NCI-H460 (cell line): ENCODE data around the gene CEP128. TPM values are rescaled to one million over a fixed set of nuclear protein-coding genes. Genes with fewer than 3 reads are reported as not detected.

ENCODE experiments used
- DNase-seq: peaks from one replicate; pipeline ENCODE4 v3.0.0-alpha.2; 2016; ENCODE audit warnings: low read depth; ENCODE audit errors: extremely low read depth
- total RNA-seq: library from RNA; depleted of rRNA; stranded (reverse); fragments of >200 nt; shearing (Covaris generic); gene quantifications from 2 replicates; pipeline ENCODE4 v1.2.3, GENCODE V29; 2014

Gene CEP128
- total RNA-seq, 1 experiment from 2014 or later, result 4.4 TPM

GRCh38 chr14:80695869-80696268, 245.7 kb downstream of the CEP128 start:
- DNase-seq, result no peak

- no peak for DNase-seq
Observed at GRCh38 chr14:80692903-80693302, 248.6 kb downstream of the CEP128 start.

- no peak for DNase-seq
Observed at GRCh38 chr14:80681651-80682050, 259.9 kb downstream of the CEP128 start.

- no peak for DNase-seq
Observed at GRCh38 chr14:80679273-80679672, 262.3 kb downstream of the CEP128 start.

- no peak for DNase-seq
Observed at GRCh38 chr14:80678436-80678835, 263.1 kb downstream of the CEP128 start.

- DNase-seq, result no peak
Observed at GRCh38 chr14:80669426-80669825, 272.1 kb downstream of the CEP128 start.

- no peak for DNase-seq
Observed at GRCh38 chr14:80664576-80664975, 277.0 kb downstream of the CEP128 start.

GRCh38 chr14:80663541-80663940, 278.0 kb downstream of the CEP128 start:
- DNase-seq, result no peak

- DNase-seq, result no peak
Observed at GRCh38 chr14:80659783-80660182, 281.8 kb downstream of the CEP128 start.

GRCh38 chr14:80658733-80659132, 282.8 kb downstream of the CEP128 start:
- DNase-seq, result no peak

GRCh38 chr14:80658155-80658554, 283.4 kb downstream of the CEP128 start:
- no peak for DNase-seq

- DNase-seq, result no peak
Observed at GRCh38 chr14:80653956-80654355, 287.6 kb downstream of the CEP128 start.

- no peak for DNase-seq
Observed at GRCh38 chr14:80645667-80646413, 295.7 kb downstream of the CEP128 start.

- DNase-seq, result no peak
Observed at GRCh38 chr14:80644826-80645225, 296.7 kb downstream of the CEP128 start.

GRCh38 chr14:80638620-80639515, 302.7 kb downstream of the CEP128 start:
- no peak for DNase-seq

- no peak for DNase-seq
Observed at GRCh38 chr14:80637756-80638619, 303.6 kb downstream of the CEP128 start.

GRCh38 chr14:80636071-80636470, 305.5 kb downstream of the CEP128 start:
- DNase-seq, result no peak

GRCh38 chr14:80634106-80634758, 307.3 kb downstream of the CEP128 start:
- DNase-seq, result no peak

GRCh38 chr14:80629606-80630005, 311.9 kb downstream of the CEP128 start:
- DNase-seq, result no peak

- no peak for DNase-seq
Observed at GRCh38 chr14:80628547-80628946, 313.0 kb downstream of the CEP128 start.
